Large intestine (tissue), 3 donors: Measurements from ENCODE around the gene PGAM5. TPM values are rescaled to one million over a fixed set of nuclear protein-coding genes. Genes with fewer than 3 reads are reported as not detected.

Experiments used
- DNase-seq, 2 donors: peaks; one replicate each; pipeline versions ENCODE4 v3.0.0 to v3.0.0-alpha.2; 2013
- H3K27ac ChIP-seq: one replicate; pipeline ENCODE4 v1.5.1; 2013; ENCODE audit warnings: low read length
- H3K27me3 ChIP-seq: 2 replicates; pipeline ENCODE4 v1.6.1; 2013; ENCODE audit warnings: low read length; ENCODE audit not compliant: control insufficient read depth, insufficient read depth
- H3K36me3 ChIP-seq: 2 replicates; pipeline ENCODE4 v1.6.1; 2013; ENCODE audit warnings: low read length; ENCODE audit not compliant: control insufficient read depth, insufficient read depth
- H3K4me1 ChIP-seq: one replicate; pipeline ENCODE4 v1.6.1; 2013; ENCODE audit warnings: low read length; ENCODE audit not compliant: control insufficient read depth, insufficient read depth
- H3K4me3 ChIP-seq: one replicate; pipeline ENCODE4 v1.5.1; 2013; ENCODE audit warnings: low read length
- H3K9me3 ChIP-seq: one replicate; pipeline ENCODE4 v1.6.1; 2013; ENCODE audit warnings: mild to moderate bottlenecking, low read depth, low read length, moderate library complexity; ENCODE audit not compliant: control insufficient read depth
- WGBS: methylation state at CpG from one replicate; pipeline ENCODE4 v1.1.5; 2013; ENCODE audit warnings: low lambda C conversion rate; ENCODE audit not compliant: insufficient coverage; 5-methylcytosine and 5-hydroxymethylcytosine counted together
- polyA plus RNA-seq: library from polyadenylated mRNA; unstranded; fragments of 120-200 nt; gene quantifications from one replicate; pipeline ENCODE4 v1.2.1, GENCODE V29; 2013

PGAM5 gene
- polyA plus RNA-seq, 1 donor, result 23.3 TPM

DNA sequence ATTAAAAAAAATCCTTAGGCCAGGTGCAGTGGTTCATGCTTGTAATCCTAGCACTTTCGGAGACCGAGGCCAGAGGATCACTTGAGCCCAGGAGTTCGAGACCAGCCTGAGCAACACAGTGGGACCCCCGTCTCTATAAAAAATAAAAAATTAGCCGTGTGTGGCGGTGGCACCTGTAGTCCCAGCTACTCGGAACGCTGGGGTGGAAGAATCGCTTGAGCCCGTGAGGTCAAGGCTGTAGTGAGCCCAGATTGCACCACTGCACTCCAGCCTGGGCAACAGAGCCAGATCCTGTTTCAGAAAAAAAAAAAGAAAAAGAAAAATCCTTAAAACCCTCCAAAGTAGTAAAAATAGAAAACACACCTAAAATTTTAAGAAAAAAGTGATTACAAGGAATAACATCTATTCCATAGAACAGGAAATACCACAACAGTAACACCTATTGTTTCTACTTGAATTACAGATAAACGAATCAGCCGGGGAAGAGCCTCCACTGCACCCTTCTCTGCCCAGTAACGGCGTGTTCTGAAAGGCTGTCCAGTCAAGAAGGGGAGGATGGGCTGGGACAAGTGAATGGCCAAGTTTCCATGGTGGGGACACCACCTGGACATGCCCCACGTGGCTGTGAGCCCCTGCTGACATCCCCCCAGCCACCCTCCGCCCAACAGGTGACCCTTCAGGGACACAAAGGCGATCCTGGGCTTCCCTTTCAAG lies 41.3 kb upstream of the PGAM5 start:
- H3K36me3 ChIP-seq, result peaks cover 83% of the 10 kb centered on the region
- DNase-seq, result no peak

DNA sequence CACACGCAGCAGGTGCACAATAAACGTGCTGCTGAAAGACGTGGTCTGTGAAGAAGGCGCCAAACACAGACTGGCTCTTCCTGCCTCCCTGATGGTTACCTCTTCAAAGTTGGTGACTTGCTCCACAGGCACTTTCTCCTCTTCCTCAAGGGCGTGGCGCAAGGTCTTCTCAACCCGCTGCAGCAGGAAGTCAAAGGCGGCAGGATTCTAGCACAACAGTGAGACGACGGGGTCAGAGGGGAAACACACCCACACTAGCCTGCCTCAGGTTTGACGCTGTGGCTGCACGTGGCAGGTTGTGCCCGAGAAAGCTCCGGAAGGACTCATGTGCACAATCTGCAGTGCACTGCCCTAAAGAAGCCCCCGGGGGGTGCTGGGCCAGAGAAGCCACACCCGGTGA lies 38.5 kb upstream of the PGAM5 start:
- Histone ChIP-seq H3K4me3 (no peak overlapping the region), H3K9me3 (no peaks in the 10 kb centered on the region), H3K4me1 (no peaks in the 10 kb centered on the region), H3K27me3 (no peaks in the 10 kb centered on the region), H3K36me3 (peaks cover 83% of the 10 kb centered on the region), H3K27ac (no peak overlapping the region)
- WGBS, result no CpG with 5 or more reads among the region's 16 CpGs
- DNase-seq, result no peak

More for the DNA sequence above, 41.3 kb upstream of the PGAM5 start:
- H3K27ac ChIP-seq, result no peak overlapping the region
- no peaks in the 10 kb centered on the region for H3K4me1 ChIP-seq
- WGBS, result 100% methylated on average over 6 of the region's 17 CpGs
- no peak overlapping the region for H3K4me3 ChIP-seq
- H3K27me3 ChIP-seq, result no peaks in the 10 kb centered on the region
- H3K9me3 ChIP-seq, result no peaks in the 10 kb centered on the region

DNA sequence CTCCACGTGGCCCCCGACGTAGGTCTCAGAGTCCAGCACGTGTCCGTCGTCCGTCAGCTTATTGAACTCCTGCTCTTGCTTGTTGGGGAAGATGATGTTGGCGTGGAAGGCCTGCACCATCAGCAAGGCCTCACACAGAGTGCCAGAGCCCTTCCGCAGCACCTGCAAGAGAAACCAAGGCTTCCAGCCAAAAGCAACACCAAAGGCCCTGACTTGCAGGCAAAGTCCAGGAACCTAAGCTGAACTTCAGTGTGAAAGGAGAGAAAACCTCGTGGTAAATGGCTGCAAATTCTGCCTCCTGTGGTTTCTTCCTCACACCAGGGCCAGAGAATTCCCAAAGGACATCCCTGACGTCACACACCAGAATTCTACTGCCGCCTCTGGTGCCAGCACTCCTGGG lies 38.0 kb upstream of the PGAM5 start:
- Histone ChIP-seq H3K4me1 (no peaks in the 10 kb centered on the region), H3K27ac (no peak overlapping the region), H3K4me3 (no peak overlapping the region), H3K36me3 (peaks cover 83% of the 10 kb centered on the region), H3K27me3 (no peaks in the 10 kb centered on the region), H3K9me3 (no peaks in the 10 kb centered on the region)
- DNase-seq, result no peak
- WGBS, result no CpG with 5 or more reads among the region's 12 CpGs

DNA sequence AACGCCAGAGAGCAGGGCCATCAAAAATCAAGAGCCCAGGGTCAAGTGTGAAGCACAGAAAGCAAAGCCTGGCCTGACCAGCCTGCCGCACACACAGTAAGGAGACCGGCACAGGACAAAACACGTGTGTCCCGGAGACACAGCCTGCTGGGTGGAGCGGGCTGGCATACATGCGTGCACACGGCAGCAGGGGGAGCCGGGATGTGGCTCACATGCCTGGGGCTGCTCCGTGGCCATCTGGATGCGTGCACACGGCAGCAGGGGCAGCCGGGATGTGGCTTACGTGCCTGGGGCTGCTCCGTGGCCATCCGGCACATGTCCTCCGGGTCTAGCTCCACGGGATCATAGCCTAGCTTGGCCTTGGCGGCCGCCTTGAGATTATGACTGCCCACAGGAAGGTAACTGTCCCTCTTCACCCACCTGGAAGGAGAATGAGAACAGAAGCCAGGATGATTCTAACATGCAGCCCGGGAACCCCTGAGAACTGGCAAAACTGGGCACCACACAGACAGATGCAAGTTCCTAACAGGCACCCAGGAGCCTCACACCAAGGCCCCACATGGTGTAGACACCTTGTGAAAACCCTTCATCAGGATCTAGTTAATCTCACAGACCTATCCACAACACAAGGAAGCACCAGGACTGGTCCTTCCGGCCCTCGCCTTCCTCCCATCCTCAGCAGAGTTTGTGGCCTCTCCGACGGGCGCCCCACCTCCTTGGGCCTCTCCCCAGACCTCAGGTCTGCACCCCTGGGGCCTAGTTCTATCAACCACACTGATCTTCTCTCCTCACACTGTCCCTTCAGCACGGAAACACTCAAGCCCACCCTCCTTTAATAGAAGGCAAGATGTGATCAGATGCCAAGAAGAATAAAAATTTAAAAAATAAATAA lies 37.1 kb upstream of the PGAM5 start:
- H3K4me3 ChIP-seq, result no peak overlapping the region
- no peak overlapping the region for H3K27ac ChIP-seq
- H3K27me3 ChIP-seq, result no peaks in the 10 kb centered on the region
- no peaks in the 10 kb centered on the region for H3K4me1 ChIP-seq
- H3K9me3 ChIP-seq, result no peaks in the 10 kb centered on the region
- no peak for DNase-seq
- WGBS, result 100% methylated on average over 1 of the region's 27 CpGs
- H3K36me3 ChIP-seq, result peaks cover 80% of the 10 kb centered on the region

DNA sequence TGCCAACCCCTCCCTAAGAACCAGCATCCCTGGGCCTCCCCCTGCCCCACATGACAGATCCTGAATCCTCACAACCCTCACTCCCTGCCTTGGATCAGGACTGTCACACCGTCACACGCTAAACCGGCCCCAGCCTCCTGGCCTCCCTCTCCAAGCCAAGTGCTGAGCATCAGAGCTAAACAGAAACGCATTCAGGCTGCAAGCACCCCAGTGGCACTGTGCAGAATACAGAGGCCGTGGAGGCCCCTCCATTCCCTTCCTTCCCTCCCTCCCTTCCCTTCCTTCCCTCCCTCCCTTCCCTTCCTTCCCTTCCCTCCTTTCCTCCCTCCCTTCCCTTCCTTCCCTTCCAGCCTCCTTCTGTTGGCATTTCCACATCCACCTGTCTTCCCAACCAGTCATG lies 36.1 kb upstream of the PGAM5 start:
- DNase-seq, result no peak
- Histone ChIP-seq H3K9me3 (no peaks in the 10 kb centered on the region), H3K4me3 (no peak overlapping the region), H3K27ac (no peak overlapping the region), H3K36me3 (peaks cover 83% of the 10 kb centered on the region), H3K27me3 (no peaks in the 10 kb centered on the region), H3K4me1 (no peaks in the 10 kb centered on the region)
- WGBS, result no CpG with 5 or more reads among the region's 5 CpGs

DNA sequence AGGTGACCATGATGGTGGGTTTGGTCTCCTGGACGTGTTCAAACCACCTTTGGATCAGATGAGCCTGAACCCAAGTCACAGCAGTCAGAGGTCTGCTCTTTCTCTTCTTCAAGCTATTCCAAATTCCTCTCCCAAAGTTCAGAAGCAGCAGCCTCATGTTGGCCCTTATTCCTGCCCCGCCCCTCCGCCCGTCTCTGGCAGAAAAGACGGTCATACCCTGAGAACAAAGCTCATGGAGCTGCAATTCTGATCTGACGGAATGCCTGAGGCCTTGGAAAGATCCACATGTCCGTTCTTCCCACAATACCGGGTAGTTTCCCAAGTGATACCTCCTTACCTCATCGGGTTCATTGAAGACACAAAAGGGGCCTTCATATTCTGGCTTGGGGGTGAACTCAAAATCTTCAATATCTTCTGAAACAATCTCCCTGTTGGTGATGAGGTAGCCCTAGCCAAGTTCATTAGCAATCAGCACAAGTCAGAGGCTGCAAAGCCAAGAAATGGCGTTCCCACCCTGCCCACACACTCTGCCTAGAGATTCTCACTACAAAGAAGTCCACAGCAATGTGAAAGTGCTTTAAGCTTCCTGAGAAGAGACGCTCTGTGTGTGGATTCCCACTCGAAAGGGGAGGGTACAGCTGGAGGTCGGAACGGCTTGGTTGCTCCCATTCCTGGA lies 34.7 kb upstream of the PGAM5 start:
- DNase-seq, result peak; percentile 23 to 48
- Histone ChIP-seq H3K36me3 (peaks cover 80% of the 10 kb centered on the region), H3K27me3 (no peaks in the 10 kb centered on the region), H3K4me1 (no peaks in the 10 kb centered on the region), H3K27ac (no peak overlapping the region), H3K4me3 (no peak overlapping the region), H3K9me3 (no peaks in the 10 kb centered on the region)
- WGBS, result no CpG with 5 or more reads among the region's 14 CpGs

DNA sequence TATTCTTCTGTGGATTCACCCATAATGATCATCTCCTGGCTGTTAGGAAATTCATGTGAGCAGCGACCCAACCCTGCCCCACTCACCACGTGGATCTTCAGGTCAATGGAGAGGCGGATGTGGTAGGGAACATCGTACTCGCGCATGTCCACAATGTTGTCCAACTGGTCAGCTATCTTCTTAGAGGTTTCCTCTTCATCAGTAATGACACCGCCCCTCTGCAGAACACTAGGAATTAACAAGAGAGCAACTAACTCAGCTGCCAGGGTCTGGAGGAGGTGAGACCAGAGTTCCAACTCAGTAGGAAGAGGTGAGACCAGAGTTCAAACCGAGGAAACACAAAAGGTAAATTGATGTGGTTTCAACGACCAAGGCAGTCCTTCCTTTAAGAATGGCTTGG lies 33.1 kb upstream of the PGAM5 start:
- Histone ChIP-seq H3K27me3 (no peaks in the 10 kb centered on the region), H3K36me3 (peaks cover 66% of the 10 kb centered on the region), H3K9me3 (no peaks in the 10 kb centered on the region), H3K4me3 (no peak overlapping the region), H3K27ac (no peak overlapping the region), H3K4me1 (no peaks in the 10 kb centered on the region)
- no CpG with 5 or more reads among the region's 9 CpGs for WGBS
- no peak for DNase-seq

DNA sequence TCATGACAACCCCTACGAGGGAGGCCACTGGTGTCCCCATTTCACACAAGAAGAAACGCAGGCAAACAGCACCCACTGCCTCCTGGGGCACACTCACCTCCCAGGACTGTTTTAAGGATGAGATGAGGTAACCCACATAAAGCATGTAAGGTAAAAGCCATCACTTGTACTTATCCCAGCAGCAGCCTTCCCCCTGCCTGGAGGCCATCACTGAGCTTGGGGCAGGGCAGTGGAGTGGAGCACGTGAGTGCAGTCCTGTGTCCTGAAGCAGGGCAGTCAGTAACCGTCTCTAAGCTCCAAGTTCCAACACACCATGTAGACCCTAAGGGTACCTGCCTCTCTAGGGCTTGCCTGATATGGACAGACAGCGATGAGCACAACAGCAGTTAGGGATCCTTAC lies 25.2 kb upstream of the PGAM5 start:
- Histone ChIP-seq H3K9me3 (no peaks in the 10 kb centered on the region), H3K27ac (no peak overlapping the region), H3K27me3 (no peaks in the 10 kb centered on the region), H3K36me3 (no peaks in the 10 kb centered on the region), H3K4me3 (no peak overlapping the region), H3K4me1 (peaks cover 4% of the 10 kb centered on the region)
- WGBS, result no CpG with 5 or more reads among the region's 5 CpGs
- no peak for DNase-seq

DNA sequence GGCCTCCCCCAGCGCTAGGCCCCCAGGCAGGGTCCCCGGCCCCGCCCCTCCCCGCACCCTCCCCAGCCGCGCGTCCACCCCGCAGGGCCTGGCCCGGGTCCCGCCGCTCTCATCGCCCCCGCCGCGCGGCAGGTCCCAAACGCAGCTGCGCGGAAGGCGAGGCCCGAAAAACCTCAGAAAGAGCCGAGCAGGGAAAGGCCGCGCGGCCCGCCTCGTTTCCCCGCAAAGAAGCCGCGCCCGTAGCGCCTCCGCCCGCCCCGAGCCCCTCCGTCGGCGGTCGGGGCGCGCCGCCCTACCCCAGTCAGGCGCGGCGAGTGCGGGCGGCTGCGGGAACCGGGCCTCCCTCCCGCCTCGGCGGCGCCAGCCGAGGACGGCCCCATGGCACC lies 23.8 kb upstream of the PGAM5 start:
- WGBS, result no CpG with 5 or more reads among the region's 55 CpGs

More for the DNA sequence above, 23.8 kb upstream of the PGAM5 start:
- peaks cover 4% of the 10 kb centered on the region for H3K4me1 ChIP-seq
- H3K27ac ChIP-seq, result no peak overlapping the region
- H3K4me3 ChIP-seq, result peak overlapping the region; percentile 40
- H3K36me3 ChIP-seq, result peaks cover 8% of the 10 kb centered on the region
- H3K27me3 ChIP-seq, result no peaks in the 10 kb centered on the region
- no peaks in the 10 kb centered on the region for H3K9me3 ChIP-seq
- no peak for DNase-seq
